Tibial artery (tissue), 4 donors: ENCODE data around the gene RAPGEF6.

ENCODE experiments used
- DNase-seq, 2 donors: peaks; one replicate each; pipeline ENCODE4 v3.0.0-alpha.2; 2019
- H3K27ac ChIP-seq, 2 donors: fragments of 200-600 bp; sonication (generic) in 1 of 2; 1 replicate in 1 of 2; 2 replicates in 1 of 2; pipeline ENCODE4 v1.5.1; 2018 to 2019; ENCODE audit warnings: mild to moderate bottlenecking in 1 of 2
- H3K27me3 ChIP-seq, 2 donors: fragments of 200-600 bp; sonication (generic) in 1 of 2; one replicate each; pipeline versions ENCODE4 v1.5.1 to v1.6.0; 2016 to 2019
- H3K36me3 ChIP-seq, 3 donors: fragments of 200-600 bp; sonication (generic) in 2 of 3; one replicate each; pipeline ENCODE4 v1.5.1; 2016 to 2019; ENCODE audit warnings: mild to moderate bottlenecking in 2 of 3
- H3K4me1 ChIP-seq, 4 donors: fragments of 200-600 bp; sonication (generic) in 2 of 4; 1 replicate in 3 of 4; 2 replicates in 1 of 4; pipeline ENCODE4 v1.5.1; 2016 to 2019
- H3K4me3 ChIP-seq, 2 donors: fragments of 200-600 bp; sonication (generic) in 1 of 2; 1 replicate in 1 of 2; 2 replicates in 1 of 2; pipeline ENCODE4 v1.5.1; 2018 to 2019; ENCODE audit warnings: mild to moderate bottlenecking in 2 of 2
- H3K9me3 ChIP-seq, 3 donors: fragments of 200-600 bp; sonication (generic) in 1 of 3; one replicate each; pipeline ENCODE4 v1.5.1; 2016 to 2019
- CTCF ChIP-seq, 2 experiments: fragments of 200-600 bp in 1 of 2; fragments of 450-650 bp in 1 of 2; IDR thresholded peaks; one replicate each; pipeline ENCODE4 v1.5.1; 2017 to 2019; ENCODE audit warnings: antibody characterized with exemption in 2 of 2, mild to moderate bottlenecking in 1 of 2, moderate library complexity in 1 of 2
- intact Hi-C: fragments of 100-400 bp; cut with DNase I; formaldehyde crosslinking; loops from one replicate; pipeline ENCODE4 v1.15.0; 2023; ENCODE audit warnings: low total_unique reads

The RAPGEF6 gene

DNA sequence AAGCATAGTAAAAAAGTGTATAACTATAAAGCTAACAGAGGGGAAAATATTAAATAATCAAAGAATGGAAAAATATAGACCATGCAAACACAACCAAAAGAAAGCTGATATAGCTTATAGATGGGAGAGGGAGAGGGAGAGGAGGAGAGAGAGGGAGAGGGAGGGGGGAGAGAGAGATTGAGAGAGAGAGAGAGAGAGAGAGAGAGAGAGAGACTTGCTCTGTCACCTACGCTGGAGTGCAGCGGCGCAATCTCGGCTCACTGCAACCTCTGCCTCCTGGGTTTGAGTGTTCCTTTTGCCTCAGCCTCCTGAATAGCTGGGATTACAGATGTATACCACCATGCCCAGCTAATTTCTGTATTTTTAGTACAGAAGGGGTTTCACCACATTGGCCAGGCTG is 110.6 kb downstream of the RAPGEF6 start:
- no peaks in the 10 kb centered on the region for H3K27me3 ChIP-seq
- TF ChIP-seq CTCF (IDR thresholded peaks at IDR 0.05) = no peak
- peaks cover 0 to 5% (median 4%) of the 10 kb centered on the region in 3 donors for H3K36me3 ChIP-seq
- H3K27ac ChIP-seq = no peak overlapping the region
- no peaks in the 10 kb centered on the region for H3K9me3 ChIP-seq
- no peak overlapping the region for H3K4me3 ChIP-seq
- no peak for DNase-seq
- intact Hi-C loops = no loop called here
- peaks cover 0 to 17% (median 0%) of the 10 kb centered on the region in 4 donors for H3K4me1 ChIP-seq

- peaks cover 0 to 13% (median 11%) of the 10 kb centered on the region in 3 donors for H3K36me3 ChIP-seq
- no peak for TF ChIP-seq CTCF (IDR thresholded peaks at IDR 0.05)
- H3K4me3 ChIP-seq = no peak overlapping the region
- no peak overlapping the region for H3K27ac ChIP-seq
- no peaks in the 10 kb centered on the region for H3K27me3 ChIP-seq
- DNase-seq = no peak
- peaks cover 0 to 17% (median 0%) of the 10 kb centered on the region in 4 donors for H3K4me1 ChIP-seq
- H3K9me3 ChIP-seq = no peaks in the 10 kb centered on the region
- intact Hi-C loops = no loop called here
Measured at GRCh38 chr5:131523500-131524185, 111.4 kb downstream of the RAPGEF6 start.

DNA sequence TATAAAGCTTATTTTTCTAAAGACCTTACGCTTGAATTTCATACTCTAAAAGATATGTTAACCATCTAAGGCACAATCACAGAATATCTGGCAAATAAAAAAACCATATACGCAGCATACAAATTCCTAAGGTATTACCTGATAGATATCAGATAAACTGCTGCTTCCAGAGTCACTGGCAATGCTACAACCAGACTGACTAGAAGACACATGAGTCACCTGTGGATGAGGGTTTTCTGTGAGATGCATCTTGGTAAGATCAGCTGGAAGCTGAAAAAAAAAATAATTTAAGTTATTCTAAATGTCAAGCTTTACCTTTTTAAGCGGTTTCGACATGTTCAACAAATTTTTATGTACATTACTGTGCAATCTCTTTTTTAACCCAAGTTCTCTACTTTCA is 113.8 kb downstream of the RAPGEF6 start:
- no peak for TF ChIP-seq CTCF (IDR thresholded peaks at IDR 0.05)
- Histone ChIP-seq H3K4me1 (peaks cover 0 to 17% (median 0%) of the 10 kb centered on the region in 4 donors), H3K9me3 (no peaks in the 10 kb centered on the region), H3K27ac (no peak overlapping the region), H3K27me3 (no peaks in the 10 kb centered on the region), H3K36me3 (peaks cover 0 to 15% (median 13%) of the 10 kb centered on the region in 3 donors), H3K4me3 (no peak overlapping the region)
- intact Hi-C loops = no loop called here
- DNase-seq = no peak

- TF ChIP-seq CTCF (IDR thresholded peaks at IDR 0.05) = no peak
- H3K9me3 ChIP-seq = no peaks in the 10 kb centered on the region
- H3K27me3 ChIP-seq = no peaks in the 10 kb centered on the region
- no peak overlapping the region for H3K27ac ChIP-seq
- peaks cover 0 to 15% (median 13%) of the 10 kb centered on the region in 3 donors for H3K36me3 ChIP-seq
- no peak for DNase-seq
- H3K4me3 ChIP-seq = no peak overlapping the region
- peaks cover 0 to 6% (median 0%) of the 10 kb centered on the region in 4 donors for H3K4me1 ChIP-seq
- intact Hi-C loops = no loop called here
Measured at GRCh38 chr5:131515348-131515747, 119.7 kb downstream of the RAPGEF6 start.

- intact Hi-C loops = no loop called here
- DNase-seq = no peak
- Histone ChIP-seq H3K27me3 (no peaks in the 10 kb centered on the region), H3K9me3 (no peaks in the 10 kb centered on the region), H3K4me3 (no peak overlapping the region), H3K4me1 (peaks cover 0 to 6% (median 0%) of the 10 kb centered on the region in 4 donors), H3K27ac (no peak overlapping the region), H3K36me3 (peaks cover 0 to 20% (median 16%) of the 10 kb centered on the region in 3 donors)
- TF ChIP-seq CTCF (IDR thresholded peaks at IDR 0.05) = no peak
Measured at GRCh38 chr5:131514316-131515283, 120.4 kb downstream of the RAPGEF6 start.
